K562 (cell line): ENCODE measurements around the gene BICD1. TPM values are rescaled to one million over a fixed set of nuclear protein-coding genes. Genes with fewer than 3 reads are reported as not detected.

Experiments used
- ATAC-seq: fragments of 200-7000 bp; cut with Tn5 transposase; 3 replicates; pipeline ENCODE4 v1.9.1; 2020; ENCODE audit warnings: moderate library complexity
- BruUV-seq: library from RNA; stranded (reverse); fragments of 400-500 nt; replicated peaks from 2 replicates; lab custom pipeline; 2021; lab: Mats Ljungman, UMichigan
- CTCF ChIA-PET: fragments of 300-600 bp; formaldehyde crosslinking; extraction: SDS; loops from one replicate; lab custom pipeline; 2021; ENCODE audit warnings: low intra/inter-chr PET ratio; lab: Yijun Ruan, JAX
- POLR2A ChIA-PET: fragments of 300-600, 350-650 bp; sonication (Branson Sonifier 250); formaldehyde crosslinking; extraction: SDS; loops from one replicate; lab custom pipeline; 2021; ENCODE audit warnings: antibody characterized with exemption, inconsistent platforms; lab: Yijun Ruan, JAX
- DNase-seq, 4 experiments: peaks; one replicate each; pipeline versions ENCODE4 v3.0.0 to v3.0.0-alpha.2; 2011 to 2018; ENCODE audit warnings: low spot score in 3 of 4, mixed read lengths in 3 of 4; ENCODE audit errors: extremely low read depth in 1 of 4
- FAIRE-seq: peaks from 2 replicates; lab custom pipeline; 2011; peaks lifted over from hg19 to GRCh38; lab: Jason Lieb, UNC
- H2AFZ ChIP-seq: 2 replicates; pipeline ENCODE4 v1.6.0; 2011; ENCODE audit warnings: low read depth, low read length, control low read depth, inconsistent platforms
- H3K27ac ChIP-seq: fragments of 200-600 bp; 3 replicates; pipeline ENCODE4 v1.8.0; 2011; ENCODE audit warnings: low read depth, mild to moderate bottlenecking, control low read depth, inconsistent platforms, low read length, moderate library complexity, mixed read lengths; ENCODE audit errors: extremely low read depth
- H3K27me3 ChIP-seq, 2 experiments: fragments of 300-600 bp in 1 of 2; 2 replicates in 1 of 2; 3 replicates in 1 of 2; pipeline versions ENCODE4 v1.6.0 to v1.8.0; 2011; ENCODE audit warnings: inconsistent platforms in 2 of 2, low read length in 2 of 2, mild to moderate bottlenecking in 1 of 2, mixed read lengths in 1 of 2, moderate library complexity in 1 of 2; ENCODE audit not compliant: control insufficient read depth in 2 of 2, insufficient read depth in 2 of 2
- H3K36me3 ChIP-seq: fragments of 300-600 bp; 3 replicates; pipeline ENCODE4 v1.8.0; 2011; ENCODE audit warnings: mild to moderate bottlenecking, low read length, inconsistent platforms; ENCODE audit not compliant: control insufficient read depth, insufficient read depth
- H3K4me1 ChIP-seq, 2 experiments: fragments of 200-600 bp in 1 of 2; replicated peaks in 1 of 2; 2 replicates in 1 of 2; 3 replicates in 1 of 2; pipeline versions ENCODE4 v1.5.1 to v1.8.0; 2011; ENCODE audit warnings: inconsistent platforms in 2 of 2, low read length in 2 of 2, mild to moderate bottlenecking in 1 of 2, mixed read lengths in 1 of 2, moderate library complexity in 1 of 2; ENCODE audit not compliant: control insufficient read depth in 2 of 2, insufficient read depth in 2 of 2
- H3K4me2 ChIP-seq: 2 replicates; pipeline ENCODE4 v1.6.1; 2011; ENCODE audit warnings: low read length, control low read depth, inconsistent platforms, mixed read lengths; ENCODE audit not compliant: insufficient read depth
- H3K4me3 ChIP-seq: fragments of 200-600 bp; sonication (generic), shearing (Covaris generic); 2 replicates; pipeline ENCODE4 v1.5.1; 2016; ENCODE audit warnings: control low read depth, inconsistent platforms
- H3K79me2 ChIP-seq: fragments of 200-600 bp; 3 replicates; pipeline ENCODE4 v1.8.0; 2011; ENCODE audit warnings: low read length, inconsistent platforms; ENCODE audit not compliant: control insufficient read depth, insufficient read depth
- H3K9ac ChIP-seq, 2 experiments: 2 replicates each; pipeline versions ENCODE4 v1.6.0 to v1.6.1; 2011; ENCODE audit warnings: low read depth in 2 of 2, low read length in 2 of 2, control low read depth in 1 of 2, inconsistent platforms in 1 of 2, mild to moderate bottlenecking in 1 of 2, mixed read lengths in 1 of 2; ENCODE audit not compliant: insufficient read depth in 1 of 2
- H3K9me1 ChIP-seq: one replicate; pipeline ENCODE4 v1.6.0; 2011; ENCODE audit warnings: inconsistent platforms, mild to moderate bottlenecking, low read length, moderate library complexity; ENCODE audit not compliant: control insufficient read depth, insufficient read depth
- H3K9me3 ChIP-seq: replicated peaks from 2 replicates; pipeline ENCODE4 v1.5.1; 2011; ENCODE audit warnings: low read depth, low read length, inconsistent platforms; ENCODE audit not compliant: control insufficient read depth, insufficient read depth
- H4K20me1 ChIP-seq: replicated peaks from 2 replicates; pipeline ENCODE4 v1.6.1; 2011; ENCODE audit warnings: low read length, inconsistent platforms, mixed read lengths; ENCODE audit not compliant: control insufficient read depth, insufficient read depth
- GABPA ChIP-seq: fragments of 200-800 bp; sonication (Bioruptor generic); conservative IDR thresholded peaks from 2 replicates; pipeline ENCODE4 v1.6.1; 2016; ENCODE audit warnings: low read depth, missing genetic modification characterization, missing compliant biosample characterization
- NR2C1 ChIP-seq, 2 experiments: fragments of 450-650 bp; IDR thresholded peaks; 2 replicates each; pipeline ENCODE4 v1.6.1; 2017; ENCODE audit warnings: mild to moderate bottlenecking in 2 of 2, antibody characterized with exemption in 1 of 2, inconsistent platforms in 1 of 2, missing compliant biosample characterization in 1 of 2, missing genetic modification characterization in 1 of 2
- NR2C2 ChIP-seq, 2 experiments: fragments of 200-800 bp in 1 of 2; sonication (Bioruptor generic) in 1 of 2; sonication (generic) in 1 of 2; formaldehyde crosslinking in 1 of 2; IDR thresholded peaks; 2 replicates each; pipeline versions ENCODE4 v1.6.1 to v1.8.0; 2016 to 2022; ENCODE audit warnings: mild to moderate bottlenecking in 1 of 2, missing compliant biosample characterization in 1 of 2, missing genetic modification characterization in 1 of 2, missing genetic modification reagents in 1 of 2
- SPI1 ChIP-seq: IDR thresholded peaks from 2 replicates; pipeline ENCODE4 v1.6.1; 2011; ENCODE audit warnings: low read depth, low read length, control low read depth, borderline replicate concordance
- ZBTB40 ChIP-seq, 2 experiments: fragments of 450-650 bp in 1 of 2; sonication (generic) in 1 of 2; formaldehyde crosslinking in 1 of 2; IDR thresholded peaks; 2 replicates each; pipeline versions ENCODE4 v1.7.1 to v1.9.0; 2016 to 2022; ENCODE audit warnings: inconsistent platforms in 1 of 2, mild to moderate bottlenecking in 1 of 2, missing genetic modification reagents in 1 of 2
- ZNF384 ChIP-seq: IDR thresholded peaks from 2 replicates; pipeline ENCODE4 v1.6.1; 2012; ENCODE audit warnings: low read depth, low read length, improper control_type of control experiment
- WGBS: fragments of 100-300 bp; shearing (Covaris generic); methylation state at CpG from one replicate; pipeline ENCODE4 v1.1.6; 2016; ENCODE audit warnings: low coverage, mixed read lengths; ENCODE audit not compliant: insufficient coverage; ENCODE audit errors: missing lambda C conversion rate; 5-methylcytosine and 5-hydroxymethylcytosine counted together
- in situ Hi-C: fragments of 300-500 bp; cut with MboI; formaldehyde crosslinking; loops from 4 replicates; pipeline ENCODE4 v1.15.0; 2018; ENCODE audit warnings: inconsistent platforms, mixed read lengths
- intact Hi-C: fragments of 100-400 bp; cut with micrococcal nuclease; formaldehyde crosslinking; loops from 2 replicates; pipeline ENCODE4 v1.14.2; 2022
- polyA plus RNA-seq, 8 experiments: library from polyadenylated mRNA; depleted of rRNA in 4 of 8; stranded (reverse) in 5 of 8; unstranded in 3 of 8; fragments of >200 nt; fragmentation: Nextera tagmentation in 2 of 8; fragmentation: Illumina TruSeq in 1 of 8; extraction: Ambion mirVana in 2 of 8; extraction: Trizol in 1 of 8; gene quantifications; 2 replicates each; pipeline versions ENCODE4 v1.2.1 to v1.2.3, GENCODE V29; 2011 to 2014; ENCODE audit warnings: inconsistent platforms in 1 of 8, missing spikeins in 1 of 8
- total RNA-seq, 7 experiments: library from RNA; depleted of rRNA in 6 of 7; stranded (reverse); fragments of >200 nt in 6 of 7; fragmentation: Illumina TruSeq in 2 of 7; extraction: Trizol in 2 of 7; gene quantifications; 2 replicates each; pipeline versions ENCODE4 v1.2.1 to v1.2.3, GENCODE V29; 2011 to 2021; ENCODE audit warnings: low replicate concordance in 1 of 7
- TF ChIP-seq, protein P1 (sequence below): IDR thresholded peaks from 2 replicates; pipeline ENCODE4 v1.6.1; 2011; ENCODE audit warnings: borderline replicate concordance, low read depth, mild to moderate bottlenecking, moderate library complexity, low read length; ENCODE audit not compliant: insufficient read depth, poor library complexity, severe bottlenecking

The BICD1 gene
- total and polyA plus RNA-seq, 9 of the 15 experiments (the other 6 are each of a cell fraction or from before 2014, with no cell fraction given), result 3.5 to 21.1 (median 12.5) TPM

DNA sequence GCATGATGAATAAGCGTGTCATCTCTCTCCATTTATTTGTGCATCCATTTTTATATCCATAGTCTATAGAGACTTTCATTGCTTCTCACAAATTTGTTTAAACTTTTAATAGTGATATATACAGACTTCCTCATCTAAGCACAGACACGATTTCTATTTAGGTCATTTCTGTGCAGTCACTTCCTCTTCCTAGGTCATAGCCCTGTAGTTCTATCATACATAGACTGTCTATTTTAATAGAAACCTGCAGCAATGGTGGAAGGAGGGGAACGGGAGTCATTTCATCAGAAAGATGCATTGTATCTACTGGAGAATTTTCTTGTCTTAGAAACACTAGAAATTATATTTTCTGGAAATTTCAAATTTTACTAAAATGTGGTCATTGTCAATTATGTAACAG, 159.3 kb downstream of the BICD1 start:
- DNase-seq (no peak), ATAC-seq (no peak), FAIRE-seq (no peak)
- POLR2A ChIA-PET, result no interaction called here
- WGBS, result 54% methylated on average over 3 of the region's 3 CpGs
- CTCF ChIA-PET, result no interaction called here
- H4K20me1 ChIP-seq, result no peaks in the 10 kb centered on the region
- no peaks in the 10 kb centered on the region for H3K79me2 ChIP-seq
- BruUV-seq, result no TSS peak
- no peaks in the 10 kb centered on the region for H3K9me1 ChIP-seq
- intact Hi-C loops (no loop called here), in situ Hi-C loops (no loop called here)
- TF ChIP-seq, protein P1, sequence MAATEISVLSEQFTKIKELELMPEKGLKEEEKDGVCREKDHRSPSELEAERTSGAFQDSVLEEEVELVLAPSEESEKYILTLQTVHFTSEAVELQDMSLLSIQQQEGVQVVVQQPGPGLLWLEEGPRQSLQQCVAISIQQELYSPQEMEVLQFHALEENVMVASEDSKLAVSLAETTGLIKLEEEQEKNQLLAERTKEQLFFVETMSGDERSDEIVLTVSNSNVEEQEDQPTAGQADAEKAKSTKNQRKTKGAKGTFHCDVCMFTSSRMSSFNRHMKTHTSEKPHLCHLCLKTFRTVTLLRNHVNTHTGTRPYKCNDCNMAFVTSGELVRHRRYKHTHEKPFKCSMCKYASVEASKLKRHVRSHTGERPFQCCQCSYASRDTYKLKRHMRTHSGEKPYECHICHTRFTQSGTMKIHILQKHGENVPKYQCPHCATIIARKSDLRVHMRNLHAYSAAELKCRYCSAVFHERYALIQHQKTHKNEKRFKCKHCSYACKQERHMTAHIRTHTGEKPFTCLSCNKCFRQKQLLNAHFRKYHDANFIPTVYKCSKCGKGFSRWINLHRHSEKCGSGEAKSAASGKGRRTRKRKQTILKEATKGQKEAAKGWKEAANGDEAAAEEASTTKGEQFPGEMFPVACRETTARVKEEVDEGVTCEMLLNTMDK, result no peak
- peak; percentile 86 for TF ChIP-seq NR2C1 (IDR thresholded peaks at IDR 0.05)
- peak; percentile 75 for TF ChIP-seq NR2C1 (tag; IDR thresholded peaks at IDR 0.05)
- TF ChIP-seq SPI1, result peak; percentile 62; the same call in 1 of the 2 replicates
- TF ChIP-seq GABPA (tag), result peak; percentile 50
- no peak for TF ChIP-seq ZNF384
- peak; percentile 70; the same call in 1 of the 2 replicates for TF ChIP-seq ZBTB40 (IDR thresholded peaks at IDR 0.05)
- TF ChIP-seq ZBTB40 (CRISPR knock-in tag; IDR thresholded peaks at IDR 0.05), result no peak
- TF ChIP-seq NR2C2 (CRISPR knock-in tag; IDR thresholded peaks at IDR 0.05), result no peak
- TF ChIP-seq NR2C2 (tag; IDR thresholded peaks at IDR 0.05), result peak; percentile 62
- no peak overlapping the region for H3K9ac ChIP-seq
- no peak overlapping the region for H2AFZ ChIP-seq
- no peak overlapping the region for H3K27ac ChIP-seq
- H3K4me1 ChIP-seq, result no peaks in the 10 kb centered on the region
- no peaks in the 10 kb centered on the region for H3K27me3 ChIP-seq
- no peak overlapping the region for H3K4me3 ChIP-seq
- H3K36me3 ChIP-seq, result no peaks in the 10 kb centered on the region
- H3K4me2 ChIP-seq, result no peak overlapping the region
- no peaks in the 10 kb centered on the region for H3K9me3 ChIP-seq
